Measurements from ENCODE around the gene AIFM3. TPM values are rescaled to one million over a fixed set of nuclear protein-coding genes. Genes with fewer than 3 reads are reported as not detected.

Gene AIFM3
- total and polyA plus RNA-seq, 2 of the 13 experiments (the other 11 are each of a cell fraction or from before 2014, with no cell fraction given): 9.0 to 15.3 TPM

GRCh38 chr22:20949698-20950183, 17.3 kb upstream of the AIFM3 start (continued):
- TF ChIP-seq, protein P1, sequence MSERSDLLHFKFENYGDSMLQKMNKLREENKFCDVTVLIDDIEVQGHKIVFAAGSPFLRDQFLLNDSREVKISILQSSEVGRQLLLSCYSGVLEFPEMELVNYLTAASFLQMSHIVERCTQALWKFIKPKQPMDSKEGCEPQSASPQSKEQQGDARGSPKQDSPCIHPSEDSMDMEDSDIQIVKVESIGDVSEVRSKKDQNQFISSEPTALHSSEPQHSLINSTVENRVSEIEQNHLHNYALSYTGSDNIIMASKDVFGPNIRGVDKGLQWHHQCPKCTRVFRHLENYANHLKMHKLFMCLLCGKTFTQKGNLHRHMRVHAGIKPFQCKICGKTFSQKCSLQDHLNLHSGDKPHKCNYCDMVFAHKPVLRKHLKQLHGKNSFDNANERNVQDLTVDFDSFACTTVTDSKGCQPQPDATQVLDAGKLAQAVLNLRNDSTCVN (CRISPR knock-in tag; IDR thresholded peaks at IDR 0.05; ENCODE audit: borderline replicate concordance): no peak
- TF ChIP-seq PAWR (CRISPR knock-in tag; IDR thresholded peaks at IDR 0.05; ENCODE audit: borderline replicate concordance) (no peak), ZNF138 (CRISPR knock-in tag; IDR thresholded peaks at IDR 0.05; ENCODE audit: low read depth) (no peak), NFYC (CRISPR knock-in tag; IDR thresholded peaks at IDR 0.05) (no peak), THAP9 (CRISPR knock-in tag; IDR thresholded peaks at IDR 0.05; ENCODE audit: borderline replicate concordance) (no peak), XBP1 (CRISPR knock-in tag; IDR thresholded peaks at IDR 0.05) (no peak), ZC3H13 (CRISPR knock-in tag; IDR thresholded peaks at IDR 0.05) (no peak), SKIL (CRISPR knock-in tag; IDR thresholded peaks at IDR 0.05; ENCODE audit: borderline replicate concordance) (peak; percentile 43; the same call in 1 of the 2 replicates), MAZ (IDR thresholded peaks at IDR 0.05; ENCODE audit: borderline replicate concordance, low read depth, low read length) (no peak), MAZ (CRISPR knock-in tag; IDR thresholded peaks at IDR 0.05; ENCODE audit: low read depth) (no peak), PHF8 (CRISPR knock-in tag; IDR thresholded peaks at IDR 0.05) (no peak), NFRKB (IDR thresholded peaks at IDR 0.05) (no peak), PCBP2 (optimal IDR thresholded peaks at IDR 0.05; ENCODE audit: low read depth, low read length, poor library complexity, severe bottlenecking) (no peak), MED1 (CRISPR knock-in tag; IDR thresholded peaks at IDR 0.05) (peak; percentile 92), RFXANK (CRISPR knock-in tag; IDR thresholded peaks at IDR 0.05) (no peak), BHLHE40 (IDR thresholded peaks at IDR 0.05; ENCODE audit: low read length) (no peak), ZNF317 (CRISPR knock-in tag; IDR thresholded peaks at IDR 0.05) (no peak), NFE2L1 (CRISPR knock-in tag; IDR thresholded peaks at IDR 0.05; ENCODE audit: borderline replicate concordance) (no peak)
- TF ChIP-seq, protein P2, sequence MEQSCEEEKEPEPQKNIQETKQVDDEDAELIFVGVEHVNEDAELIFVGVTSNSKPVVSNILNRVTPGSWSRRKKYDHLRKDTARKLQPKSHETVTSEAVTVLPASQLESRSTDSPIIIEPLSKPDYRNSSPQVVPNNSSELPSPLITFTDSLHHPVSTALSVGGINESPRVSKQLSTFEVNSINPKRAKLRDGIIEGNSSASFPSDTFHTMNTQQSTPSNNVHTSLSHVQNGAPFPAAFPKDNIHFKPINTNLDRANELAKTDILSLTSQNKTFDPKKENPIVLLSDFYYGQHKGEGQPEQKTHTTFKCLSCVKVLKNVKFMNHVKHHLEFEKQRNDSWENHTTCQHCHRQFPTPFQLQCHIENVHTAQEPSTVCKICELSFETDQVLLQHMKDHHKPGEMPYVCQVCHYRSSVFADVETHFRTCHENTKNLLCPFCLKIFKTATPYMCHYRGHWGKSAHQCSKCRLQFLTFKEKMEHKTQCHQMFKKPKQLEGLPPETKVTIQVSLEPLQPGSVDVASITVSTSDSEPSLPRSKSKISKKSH (CRISPR knock-in tag; IDR thresholded peaks at IDR 0.05; ENCODE audit: borderline replicate concordance): no peak
- TF ChIP-seq, protein P3, sequence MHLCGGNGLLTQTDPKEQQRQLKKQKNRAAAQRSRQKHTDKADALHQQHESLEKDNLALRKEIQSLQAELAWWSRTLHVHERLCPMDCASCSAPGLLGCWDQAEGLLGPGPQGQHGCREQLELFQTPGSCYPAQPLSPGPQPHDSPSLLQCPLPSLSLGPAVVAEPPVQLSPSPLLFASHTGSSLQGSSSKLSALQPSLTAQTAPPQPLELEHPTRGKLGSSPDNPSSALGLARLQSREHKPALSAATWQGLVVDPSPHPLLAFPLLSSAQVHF (CRISPR knock-in tag; IDR thresholded peaks at IDR 0.05): no peak
